ENCODE measurements around the gene TTC7B. TPM values are rescaled to one million over a fixed set of nuclear protein-coding genes. Genes with fewer than 3 reads are reported as not detected.

The TTC7B gene
- total RNA-seq, 2 experiments from 2014 or later = 4.9 to 8.3 TPM

- ATAC-seq = no peak
- H3K27me3 Mint-ChIP-seq = no peaks in the 10 kb centered on the region
- no peak overlapping the region for H3K27ac Mint-ChIP-seq
- H3K36me3 Mint-ChIP-seq = no peaks in the 10 kb centered on the region
- H3K4me3 Mint-ChIP-seq = no peak overlapping the region
- H3K4me1 Mint-ChIP-seq = no peaks in the 10 kb centered on the region
- no peaks in the 10 kb centered on the region for H3K9me3 Mint-ChIP-seq (ENCODE audit: low read depth)
- no peak for DNase-seq
- CTCF ChIA-PET = no interaction called here
Measured at GRCh38 chr14:90546767-90547166, 269.5 kb downstream of the TTC7B start.

DNA sequence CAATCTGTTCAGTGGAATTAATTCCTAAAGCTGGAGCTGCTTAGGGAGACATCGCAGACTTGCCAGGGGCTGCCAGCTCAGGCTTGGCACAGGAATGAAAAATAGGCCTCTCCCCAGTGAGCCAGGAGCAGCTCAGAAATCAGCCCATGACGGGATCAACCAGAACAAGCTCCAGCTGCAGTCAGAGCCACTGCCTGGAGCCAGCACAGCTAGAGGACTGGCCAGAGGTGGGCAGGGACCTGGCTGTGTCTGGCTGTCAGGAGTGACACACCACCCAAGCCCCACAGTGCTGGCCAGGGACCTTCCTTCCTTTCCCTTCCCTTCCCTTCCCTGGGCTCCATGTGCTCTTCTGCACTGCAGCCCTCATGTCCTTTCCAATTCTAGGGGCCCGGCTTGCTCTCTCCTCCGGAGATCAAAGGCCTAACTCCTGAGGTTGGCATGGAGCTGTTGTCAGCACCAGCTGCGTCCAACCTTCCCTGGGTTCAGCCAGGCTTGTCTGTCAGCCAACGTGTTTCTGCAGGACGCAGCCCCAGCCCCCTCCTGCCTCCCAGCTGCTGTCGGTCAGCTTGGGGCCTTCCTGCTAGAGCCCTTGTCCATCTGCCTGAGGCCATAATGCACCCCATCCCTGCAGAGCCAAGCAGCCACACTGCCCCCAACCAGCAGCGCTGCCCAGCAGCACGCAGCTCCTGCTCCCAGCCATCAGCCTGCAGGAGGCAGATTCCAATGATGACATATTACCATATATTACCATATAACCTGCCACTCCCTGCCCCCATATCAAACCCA lies 270.1 kb downstream of the TTC7B start:
- CTCF ChIA-PET = interaction anchor here (0.7 kb wide), 1 partner anchor 36 kb away, joined by 3 read pairs; no protein-coding TSS in a partner anchor

GRCh38 chr14:90545382-90545781 lies 270.8 kb downstream of the TTC7B start:
- DNase-seq (no peak), ATAC-seq (no peak)

More for the DNA sequence above, 270.1 kb downstream of the TTC7B start:
- ATAC-seq (no peak), DNase-seq (no peak)
- H3K27me3 Mint-ChIP-seq = no peaks in the 10 kb centered on the region
- no peak overlapping the region for H3K4me3 Mint-ChIP-seq
- no peaks in the 10 kb centered on the region for H3K4me1 Mint-ChIP-seq
- H3K9me3 Mint-ChIP-seq (ENCODE audit: low read depth) = no peaks in the 10 kb centered on the region
- H3K27ac Mint-ChIP-seq = no peak overlapping the region
- no peaks in the 10 kb centered on the region for H3K36me3 Mint-ChIP-seq

GRCh38 chr14:90544971-90545370 lies 271.3 kb downstream of the TTC7B start:
- Mint-ChIP-seq H3K4me3 (no peak overlapping the region), H3K4me1 (no peaks in the 10 kb centered on the region), H3K27me3 (no peaks in the 10 kb centered on the region), H3K9me3 (ENCODE audit: low read depth) (no peaks in the 10 kb centered on the region), H3K27ac (no peak overlapping the region), H3K36me3 (no peaks in the 10 kb centered on the region)
- DNase-seq = no peak
- ATAC-seq = no peak
- CTCF ChIA-PET = no interaction called here

More at GRCh38 chr14:90545382-90545781, 270.8 kb downstream of the TTC7B start:
- no peak overlapping the region for H3K27ac Mint-ChIP-seq
- no peaks in the 10 kb centered on the region for H3K27me3 Mint-ChIP-seq
- CTCF ChIA-PET = no interaction called here
- no peaks in the 10 kb centered on the region for H3K36me3 Mint-ChIP-seq
- H3K4me3 Mint-ChIP-seq = no peak overlapping the region
- no peaks in the 10 kb centered on the region for H3K9me3 Mint-ChIP-seq (ENCODE audit: low read depth)
- H3K4me1 Mint-ChIP-seq = no peaks in the 10 kb centered on the region

DNA sequence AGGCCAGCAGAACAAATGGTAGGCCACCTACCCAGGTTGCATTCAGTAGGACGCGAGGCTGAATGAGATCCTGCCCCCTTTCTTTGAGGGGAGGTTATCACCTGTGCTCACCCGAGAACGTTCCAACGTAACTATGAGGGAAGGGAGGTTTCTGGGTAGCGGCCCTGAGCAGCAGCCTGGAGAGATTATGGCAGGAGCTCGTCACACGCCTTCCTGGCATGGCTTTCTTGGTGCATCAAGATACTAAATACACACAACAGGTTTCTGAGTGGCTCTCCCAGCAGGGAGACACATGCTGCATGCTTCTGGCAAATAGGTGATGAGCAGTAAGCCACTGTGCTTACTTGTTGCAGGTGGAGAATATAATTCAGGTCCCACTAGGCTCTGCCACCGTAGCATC lies 271.7 kb downstream of the TTC7B start:
- DNase-seq = no peak
- Mint-ChIP-seq H3K9me3 (ENCODE audit: low read depth) (no peaks in the 10 kb centered on the region), H3K36me3 (no peaks in the 10 kb centered on the region), H3K4me1 (no peaks in the 10 kb centered on the region), H3K27me3 (no peaks in the 10 kb centered on the region), H3K27ac (no peak overlapping the region), H3K4me3 (no peak overlapping the region)
- no peak for ATAC-seq
- CTCF ChIA-PET = interaction anchor here (1.3 kb wide), 1 partner anchor 26 kb away, joined by 3 read pairs; no protein-coding TSS in a partner anchor

GRCh38 chr14:90543876-90544275 lies 272.4 kb downstream of the TTC7B start:
- no peak overlapping the region for H3K4me3 Mint-ChIP-seq
- no peaks in the 10 kb centered on the region for H3K9me3 Mint-ChIP-seq (ENCODE audit: low read depth)
- H3K4me1 Mint-ChIP-seq = no peaks in the 10 kb centered on the region
- H3K27ac Mint-ChIP-seq = no peak overlapping the region
- no peaks in the 10 kb centered on the region for H3K36me3 Mint-ChIP-seq
- CTCF ChIA-PET = interaction anchor here (1.3 kb wide), 1 partner anchor 25 kb away, joined by 3 read pairs; no protein-coding TSS in a partner anchor
- H3K27me3 Mint-ChIP-seq = no peaks in the 10 kb centered on the region
- no peak for DNase-seq
- no peak for ATAC-seq

DNA sequence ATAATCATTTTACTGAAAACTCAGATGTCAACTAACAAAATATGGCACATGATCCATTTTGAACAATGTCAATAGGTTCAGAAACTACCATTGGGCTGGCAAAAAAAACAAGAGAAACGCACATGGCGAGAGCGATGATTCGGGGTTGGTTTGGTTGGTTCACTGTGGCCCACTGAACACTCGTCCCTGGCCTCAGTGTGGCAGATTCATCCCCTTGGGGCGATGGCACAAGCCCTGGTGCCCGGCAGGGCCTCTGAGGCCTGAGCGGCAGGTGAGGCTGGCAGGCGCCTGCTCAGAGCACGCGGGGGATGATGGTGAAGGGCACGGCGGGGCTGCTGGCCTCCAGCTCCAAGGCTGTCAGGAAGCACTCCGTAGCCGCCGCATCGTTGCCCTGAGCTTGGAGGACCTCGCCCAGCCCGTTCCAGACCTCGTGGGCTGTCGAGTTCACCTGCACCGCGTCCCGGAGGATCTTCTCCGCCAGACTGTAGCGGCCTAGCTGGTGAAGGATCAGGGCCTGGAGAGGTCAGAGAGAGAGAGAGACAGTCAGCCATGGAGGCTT lies 275.1 kb downstream of the TTC7B start:
- CTCF ChIA-PET = no interaction called here
- H3K4me1 Mint-ChIP-seq = no peaks in the 10 kb centered on the region
- H3K36me3 Mint-ChIP-seq = no peaks in the 10 kb centered on the region
- no peaks in the 10 kb centered on the region for H3K27me3 Mint-ChIP-seq
- H3K27ac Mint-ChIP-seq = no peak overlapping the region
- no peak for ATAC-seq
- no peaks in the 10 kb centered on the region for H3K9me3 Mint-ChIP-seq (ENCODE audit: low read depth)
- H3K4me3 Mint-ChIP-seq = no peak overlapping the region
- no peak for DNase-seq

GRCh38 chr14:90540437-90540836 lies 275.8 kb downstream of the TTC7B start:
- H3K4me1 Mint-ChIP-seq = no peaks in the 10 kb centered on the region
- CTCF ChIA-PET = no interaction called here
- ATAC-seq = no peak
- no peak overlapping the region for H3K4me3 Mint-ChIP-seq
- H3K9me3 Mint-ChIP-seq (ENCODE audit: low read depth) = no peaks in the 10 kb centered on the region
- H3K27me3 Mint-ChIP-seq = no peaks in the 10 kb centered on the region
- DNase-seq = no peak
- no peaks in the 10 kb centered on the region for H3K36me3 Mint-ChIP-seq
- no peak overlapping the region for H3K27ac Mint-ChIP-seq

DNA sequence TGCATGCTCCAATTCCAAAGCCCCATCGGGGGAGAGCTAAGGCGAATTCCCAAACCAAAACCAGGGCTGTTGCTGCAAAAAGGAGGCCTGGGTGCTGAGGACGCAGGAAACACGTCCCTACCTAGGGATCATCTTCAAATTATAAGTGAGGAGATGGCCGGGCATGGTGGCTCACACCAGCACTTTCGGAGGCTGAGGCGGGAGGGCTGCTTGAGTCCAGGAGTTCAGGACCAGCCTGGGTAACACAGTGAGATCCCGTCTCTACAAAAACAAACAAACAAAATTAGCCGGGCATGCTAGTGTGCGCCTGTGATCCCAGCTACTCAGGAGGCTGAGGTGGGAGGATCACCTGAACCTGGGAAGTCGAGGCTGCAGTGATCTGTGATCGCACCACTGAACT lies 276.2 kb downstream of the TTC7B start:
- H3K4me1 Mint-ChIP-seq = no peaks in the 10 kb centered on the region
- H3K27ac Mint-ChIP-seq = no peak overlapping the region
- CTCF ChIA-PET = no interaction called here
- no peaks in the 10 kb centered on the region for H3K9me3 Mint-ChIP-seq (ENCODE audit: low read depth)
- DNase-seq (no peak), ATAC-seq (no peak)
- no peaks in the 10 kb centered on the region for H3K27me3 Mint-ChIP-seq
- H3K36me3 Mint-ChIP-seq = no peaks in the 10 kb centered on the region
- no peak overlapping the region for H3K4me3 Mint-ChIP-seq

- no peaks in the 10 kb centered on the region for H3K27me3 Mint-ChIP-seq
- H3K36me3 Mint-ChIP-seq = no peaks in the 10 kb centered on the region
- CTCF ChIA-PET = no interaction called here
- H3K27ac Mint-ChIP-seq = no peak overlapping the region
- no peak for ATAC-seq
- H3K9me3 Mint-ChIP-seq (ENCODE audit: low read depth) = no peaks in the 10 kb centered on the region
- no peaks in the 10 kb centered on the region for H3K4me1 Mint-ChIP-seq
- H3K4me3 Mint-ChIP-seq = no peak overlapping the region
- DNase-seq = no peak
Measured at GRCh38 chr14:90539496-90539775, 276.8 kb downstream of the TTC7B start.

DNA sequence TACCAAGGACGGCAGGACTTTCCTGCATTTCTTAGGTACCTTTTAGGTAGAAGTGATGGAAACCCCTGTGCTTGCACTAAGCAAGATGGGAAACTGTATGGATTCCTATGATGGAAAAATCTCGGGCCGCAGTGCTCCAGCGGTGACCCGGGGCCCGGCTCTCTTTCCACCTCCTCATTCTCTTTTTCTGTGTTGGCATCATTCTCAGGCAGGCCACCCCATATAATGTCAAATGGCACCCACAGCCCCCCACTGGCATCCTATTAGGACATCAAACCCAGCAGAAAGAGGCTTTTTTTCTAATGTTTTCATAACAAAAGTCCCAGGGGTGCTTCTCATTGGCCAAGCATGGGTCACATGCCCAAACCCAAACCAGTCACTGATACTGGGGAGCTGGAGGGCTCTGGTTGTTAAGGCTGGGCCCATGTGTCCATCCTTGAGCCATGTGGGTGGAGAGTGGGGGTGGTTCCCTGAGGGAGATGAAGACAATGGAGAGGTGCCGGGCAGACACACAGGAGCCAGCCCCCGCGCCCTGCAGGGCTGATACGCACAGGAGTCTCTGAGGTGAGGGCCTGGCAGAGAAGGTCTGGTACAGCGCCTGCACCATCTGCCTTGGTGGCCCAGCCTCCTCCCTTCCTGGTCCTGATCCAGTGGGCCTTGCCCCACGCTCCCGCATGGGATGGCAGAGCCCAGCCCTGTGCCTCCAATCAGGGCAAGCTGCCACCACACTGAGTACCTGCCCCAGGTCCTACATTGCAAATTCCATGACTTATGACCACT lies 277.3 kb downstream of the TTC7B start:
- H3K4me3 Mint-ChIP-seq = no peak overlapping the region
- CTCF ChIA-PET = no interaction called here
- no peaks in the 10 kb centered on the region for H3K36me3 Mint-ChIP-seq
- H3K27ac Mint-ChIP-seq = no peak overlapping the region
- H3K27me3 Mint-ChIP-seq = no peaks in the 10 kb centered on the region
- H3K4me1 Mint-ChIP-seq = peaks cover 2% of the 10 kb centered on the region
- no peaks in the 10 kb centered on the region for H3K9me3 Mint-ChIP-seq (ENCODE audit: low read depth)
- no peak for ATAC-seq
- no peak for DNase-seq

DNA sequence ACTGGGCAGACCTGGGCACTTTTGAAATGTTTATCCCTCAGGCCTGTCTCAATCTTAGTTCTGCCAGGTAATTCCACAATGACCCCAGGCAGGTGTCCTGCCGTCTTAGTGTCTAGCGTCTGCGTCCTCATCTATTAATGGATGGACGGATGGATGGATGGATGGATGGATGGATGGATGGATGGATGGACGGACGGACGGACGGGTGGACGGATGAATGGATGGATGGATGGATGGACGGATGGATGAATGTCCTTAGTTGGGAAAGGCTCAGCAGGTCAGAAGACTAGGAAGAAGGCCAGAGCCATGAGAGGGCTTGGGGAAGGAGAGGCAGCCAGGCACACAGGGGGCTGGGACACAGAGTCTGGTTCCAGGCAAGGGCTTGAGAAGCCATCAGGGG lies 278.1 kb downstream of the TTC7B start:
- Mint-ChIP-seq H3K9me3 (ENCODE audit: low read depth) (no peaks in the 10 kb centered on the region), H3K27me3 (no peaks in the 10 kb centered on the region), H3K4me1 (peaks cover 3% of the 10 kb centered on the region), H3K27ac (no peak overlapping the region), H3K36me3 (no peaks in the 10 kb centered on the region), H3K4me3 (no peak overlapping the region)
- ATAC-seq (no peak), DNase-seq (no peak)
- CTCF ChIA-PET = no interaction called here

- Mint-ChIP-seq H3K36me3 (no peaks in the 10 kb centered on the region), H3K27me3 (no peaks in the 10 kb centered on the region), H3K4me3 (no peak overlapping the region), H3K4me1 (peaks cover 3% of the 10 kb centered on the region), H3K9me3 (ENCODE audit: low read depth) (no peaks in the 10 kb centered on the region), H3K27ac (no peak overlapping the region)
- ATAC-seq (no peak), DNase-seq (no peak)
- CTCF ChIA-PET = no interaction called here
Measured at GRCh38 chr14:90536511-90537191, 279.6 kb downstream of the TTC7B start.

Measured in activated CD8-positive, alpha-beta memory T cell treated with anti-CD3 and anti-CD28 coated beads, Interleukin-2, amount 10 ng/mL, durations not matched to agents 7 days and 5 days (primary cell).